Kasumi-1 (cell line): ENCODE measurements around the gene DACT1.

ENCODE experiments used
- DNase-seq, 2 experiments: peaks; one replicate each; lab custom pipeline; 2025; lab: John Stamatoyannopoulos, UW

The DACT1 gene

GRCh38 chr14:58636129-58636528 lies 1.6 kb upstream of the DACT1 start:
- no peak for DNase-seq

- DNase-seq = peak in 1 of 2 experiments; percentile 43
Observed at GRCh38 chr14:58637040-58637390, 747 bp upstream of the DACT1 start.

GRCh38 chr14:58638231-58639197 lies 752 bp downstream of the DACT1 start:
- DNase-seq = peak in 1 of 2 experiments; percentile 10

GRCh38 chr14:58639198-58639565 lies 1.4 kb downstream of the DACT1 start:
- DNase-seq = no peak

GRCh38 chr14:58639842-58640484 lies 2.2 kb downstream of the DACT1 start:
- DNase-seq = peak; percentile 44 to 64

GRCh38 chr14:58640959-58641358 lies 3.2 kb downstream of the DACT1 start:
- DNase-seq = no peak

- DNase-seq = no peak
Observed at GRCh38 chr14:58641509-58641908, 3.7 kb downstream of the DACT1 start.

GRCh38 chr14:58643366-58643765 lies 5.6 kb downstream of the DACT1 start:
- DNase-seq = no peak

GRCh38 chr14:58645641-58646040 lies 7.9 kb downstream of the DACT1 start:
- no peak for DNase-seq

GRCh38 chr14:58646479-58646878 lies 8.7 kb downstream of the DACT1 start:
- DNase-seq = no peak

GRCh38 chr14:58647777-58648176 lies 10.0 kb downstream of the DACT1 start:
- DNase-seq = no peak

GRCh38 chr14:58650857-58651256 lies 13.1 kb downstream of the DACT1 start:
- no peak for DNase-seq

- DNase-seq = no peak
Observed at GRCh38 chr14:58656671-58657411, 19.1 kb downstream of the DACT1 start.

GRCh38 chr14:58659061-58659460 lies 21.3 kb downstream of the DACT1 start:
- DNase-seq = no peak

GRCh38 chr14:58659846-58660245 lies 22.1 kb downstream of the DACT1 start:
- no peak for DNase-seq

- DNase-seq = no peak
Observed at GRCh38 chr14:58660407-58660806, 22.6 kb downstream of the DACT1 start.

- DNase-seq = no peak
Observed at GRCh38 chr14:58662018-58662417, 24.3 kb downstream of the DACT1 start.

- no peak for DNase-seq
Observed at GRCh38 chr14:58662759-58663158, 25.0 kb downstream of the DACT1 start.

- no peak for DNase-seq
Observed at GRCh38 chr14:58663494-58664111, 25.8 kb downstream of the DACT1 start.

- no peak for DNase-seq
Observed at GRCh38 chr14:58665773-58666500, 28.2 kb downstream of the DACT1 start.

GRCh38 chr14:58666737-58667136 lies 29.0 kb downstream of the DACT1 start:
- DNase-seq = no peak

- DNase-seq = no peak
Observed at GRCh38 chr14:58667900-58668299, 30.1 kb downstream of the DACT1 start.
